PFSK-1 (cell line): ENCODE measurements around the gene OR6B2.

ENCODE experiments used
- POLR2AphosphoS5 ChIP-seq: IDR thresholded peaks from 2 replicates; pipeline ENCODE4 v1.6.1; 2012; ENCODE audit warnings: low read depth, mild to moderate bottlenecking, control low read depth, low read length, moderate library complexity
- SIN3A ChIP-seq: IDR thresholded peaks from 2 replicates; pipeline ENCODE4 v1.6.1; 2012; ENCODE audit warnings: mild to moderate bottlenecking, low read length, moderate library complexity, borderline replicate concordance; ENCODE audit not compliant: insufficient read depth
- TAF1 ChIP-seq: IDR thresholded peaks from 2 replicates; pipeline ENCODE4 v1.6.1; 2012; ENCODE audit warnings: low read length, control low read depth, borderline replicate concordance; ENCODE audit not compliant: insufficient read depth
- TF ChIP-seq, protein P1 (sequence below), 2 experiments: IDR thresholded peaks; 2 replicates each; pipeline versions ENCODE4 v1.6.1 to v1.8.0; 2011 to 2012; ENCODE audit warnings: low read depth in 2 of 2, low read length in 2 of 2, control low read depth in 1 of 2, inconsistent platforms in 1 of 2, mild to moderate bottlenecking in 1 of 2, moderate library complexity in 1 of 2; ENCODE audit not compliant: insufficient read depth in 1 of 2

DNA sequence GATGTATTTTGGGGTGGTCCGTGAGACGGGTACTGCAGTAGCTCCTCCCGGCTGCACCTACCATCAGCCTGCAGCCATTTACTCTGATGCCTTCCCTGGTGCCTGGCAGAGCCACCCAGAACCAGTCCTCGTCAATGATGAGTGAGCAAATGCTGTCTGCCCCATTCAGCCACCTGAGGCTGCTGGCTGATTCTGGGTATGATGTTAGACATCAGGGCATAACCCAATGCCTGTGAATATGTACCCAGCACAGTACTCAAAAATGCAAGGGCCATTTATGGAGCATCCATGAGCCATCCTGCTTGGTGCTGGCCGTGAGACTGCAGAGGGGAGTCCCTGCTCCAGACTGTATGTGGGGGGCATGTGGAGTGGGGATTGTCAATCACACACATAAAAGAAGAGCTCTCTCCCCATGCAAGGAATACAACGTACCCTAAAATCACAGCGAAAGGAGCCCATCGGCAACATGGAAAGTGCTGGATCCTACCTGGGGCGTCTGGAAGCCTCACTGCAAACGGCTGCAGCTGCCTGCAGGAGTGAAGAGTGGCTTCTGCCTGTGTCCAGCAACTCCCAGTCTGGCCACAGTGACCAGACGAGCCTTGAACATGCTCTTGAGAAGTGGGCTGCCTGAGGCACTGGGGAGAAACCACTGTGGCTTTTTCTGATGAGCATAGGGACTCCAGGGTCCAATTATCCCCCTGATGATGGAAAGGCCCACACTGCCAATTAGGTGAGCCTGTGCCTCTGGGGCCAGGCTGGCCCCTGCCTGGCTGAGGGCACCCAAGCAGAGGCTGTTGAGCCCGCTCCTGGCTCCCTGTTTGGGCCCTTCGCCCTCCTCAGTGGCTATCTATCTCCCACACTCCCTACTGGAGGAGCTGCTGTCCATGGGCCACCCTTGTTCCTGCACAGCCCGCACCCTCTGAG lies 2.4 kb upstream of the OR6B2 start:
- TF ChIP-seq TAF1 (no peak), POLR2AphosphoS5 (no peak), SIN3A (no peak)
- TF ChIP-seq, protein P1, sequence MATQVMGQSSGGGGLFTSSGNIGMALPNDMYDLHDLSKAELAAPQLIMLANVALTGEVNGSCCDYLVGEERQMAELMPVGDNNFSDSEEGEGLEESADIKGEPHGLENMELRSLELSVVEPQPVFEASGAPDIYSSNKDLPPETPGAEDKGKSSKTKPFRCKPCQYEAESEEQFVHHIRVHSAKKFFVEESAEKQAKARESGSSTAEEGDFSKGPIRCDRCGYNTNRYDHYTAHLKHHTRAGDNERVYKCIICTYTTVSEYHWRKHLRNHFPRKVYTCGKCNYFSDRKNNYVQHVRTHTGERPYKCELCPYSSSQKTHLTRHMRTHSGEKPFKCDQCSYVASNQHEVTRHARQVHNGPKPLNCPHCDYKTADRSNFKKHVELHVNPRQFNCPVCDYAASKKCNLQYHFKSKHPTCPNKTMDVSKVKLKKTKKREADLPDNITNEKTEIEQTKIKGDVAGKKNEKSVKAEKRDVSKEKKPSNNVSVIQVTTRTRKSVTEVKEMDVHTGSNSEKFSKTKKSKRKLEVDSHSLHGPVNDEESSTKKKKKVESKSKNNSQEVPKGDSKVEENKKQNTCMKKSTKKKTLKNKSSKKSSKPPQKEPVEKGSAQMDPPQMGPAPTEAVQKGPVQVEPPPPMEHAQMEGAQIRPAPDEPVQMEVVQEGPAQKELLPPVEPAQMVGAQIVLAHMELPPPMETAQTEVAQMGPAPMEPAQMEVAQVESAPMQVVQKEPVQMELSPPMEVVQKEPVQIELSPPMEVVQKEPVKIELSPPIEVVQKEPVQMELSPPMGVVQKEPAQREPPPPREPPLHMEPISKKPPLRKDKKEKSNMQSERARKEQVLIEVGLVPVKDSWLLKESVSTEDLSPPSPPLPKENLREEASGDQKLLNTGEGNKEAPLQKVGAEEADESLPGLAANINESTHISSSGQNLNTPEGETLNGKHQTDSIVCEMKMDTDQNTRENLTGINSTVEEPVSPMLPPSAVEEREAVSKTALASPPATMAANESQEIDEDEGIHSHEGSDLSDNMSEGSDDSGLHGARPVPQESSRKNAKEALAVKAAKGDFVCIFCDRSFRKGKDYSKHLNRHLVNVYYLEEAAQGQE (IDR thresholded peaks at IDR 0.05; ENCODE audit: insufficient read depth in 1 of 2, low read depth in 2 of 2, low read length in 2 of 2) = no peak
